ENCODE results near the gene EFHC1. TPM values are rescaled to one million over a fixed set of nuclear protein-coding genes. Genes with fewer than 3 reads are reported as not detected.

The EFHC1 gene
- total and polyA plus RNA-seq, 2 donors (not counting 1 experiment from before 2014, with no cell fraction given), result 19.4 to 34.8 TPM

DNA sequence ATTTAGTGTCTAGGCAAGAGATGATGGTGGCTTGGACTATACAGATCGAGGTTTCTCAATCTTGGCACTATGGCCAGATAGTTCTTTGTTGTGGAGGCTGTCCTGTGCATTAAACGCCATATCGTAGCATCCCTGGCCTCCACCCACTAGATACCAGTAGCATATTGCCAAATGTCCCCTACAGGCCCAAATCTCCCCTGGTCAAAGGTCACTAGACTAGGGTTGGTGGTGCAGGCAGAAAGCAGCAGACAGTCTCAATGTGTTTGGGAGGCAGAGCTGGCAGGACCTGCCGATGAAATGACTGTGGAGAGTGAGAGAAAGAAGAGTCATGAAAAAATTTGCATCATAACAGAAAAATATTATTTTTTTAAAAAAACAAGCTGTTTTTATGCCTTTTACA, 93.8 kb downstream of the EFHC1 start:
- CTCF ChIA-PET, result no interaction called here
- H3K27ac Mint-ChIP-seq, result no peak overlapping the region
- no peaks in the 10 kb centered on the region for H3K4me1 ChIP-seq (ENCODE audit: control insufficient read depth in 2 of 2, insufficient read depth in 2 of 2, low read length in 2 of 2)
- no peaks in the 10 kb centered on the region for H3K79me2 ChIP-seq (ENCODE audit: control insufficient read depth, insufficient read depth, low read length)
- no peak overlapping the region for H3K4me2 ChIP-seq (replicated peaks; ENCODE audit: low read depth, low read length, poor library complexity, severe bottlenecking)
- H3K9me3 Mint-ChIP-seq (ENCODE audit: insufficient read depth), result no peaks in the 10 kb centered on the region
- no CpG with 5 or more reads among the region's 4 CpGs for WGBS (ENCODE audit: insufficient coverage)
- no peak overlapping the region for H3K4me3 Mint-ChIP-seq
- intact Hi-C loops (cut with micrococcal nuclease), result no loop called here
- H3K4me1 Mint-ChIP-seq, result peaks cover 2% of the 10 kb centered on the region
- H3K9ac ChIP-seq (ENCODE audit: low read length), result no peak overlapping the region
- ATAC-seq (ENCODE audit: low read depth), result no peak
- no peak for TF ChIP-seq EZH2 (IDR thresholded peaks at IDR 0.05; ENCODE audit: borderline replicate concordance, insufficient read depth, low read depth, low read length, poor library complexity, severe bottlenecking)
- TF ChIP-seq, protein P1, sequence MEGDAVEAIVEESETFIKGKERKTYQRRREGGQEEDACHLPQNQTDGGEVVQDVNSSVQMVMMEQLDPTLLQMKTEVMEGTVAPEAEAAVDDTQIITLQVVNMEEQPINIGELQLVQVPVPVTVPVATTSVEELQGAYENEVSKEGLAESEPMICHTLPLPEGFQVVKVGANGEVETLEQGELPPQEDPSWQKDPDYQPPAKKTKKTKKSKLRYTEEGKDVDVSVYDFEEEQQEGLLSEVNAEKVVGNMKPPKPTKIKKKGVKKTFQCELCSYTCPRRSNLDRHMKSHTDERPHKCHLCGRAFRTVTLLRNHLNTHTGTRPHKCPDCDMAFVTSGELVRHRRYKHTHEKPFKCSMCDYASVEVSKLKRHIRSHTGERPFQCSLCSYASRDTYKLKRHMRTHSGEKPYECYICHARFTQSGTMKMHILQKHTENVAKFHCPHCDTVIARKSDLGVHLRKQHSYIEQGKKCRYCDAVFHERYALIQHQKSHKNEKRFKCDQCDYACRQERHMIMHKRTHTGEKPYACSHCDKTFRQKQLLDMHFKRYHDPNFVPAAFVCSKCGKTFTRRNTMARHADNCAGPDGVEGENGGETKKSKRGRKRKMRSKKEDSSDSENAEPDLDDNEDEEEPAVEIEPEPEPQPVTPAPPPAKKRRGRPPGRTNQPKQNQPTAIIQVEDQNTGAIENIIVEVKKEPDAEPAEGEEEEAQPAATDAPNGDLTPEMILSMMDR (IDR thresholded peaks at IDR 0.05), result no peak
- H2AFZ ChIP-seq (ENCODE audit: insufficient read depth, low read depth, low read length, poor library complexity, severe bottlenecking), result no peak overlapping the region
- no peak for DNase-seq
- POLR2A ChIA-PET, result no interaction called here
- H3K9me3 ChIP-seq (ENCODE audit: control extremely low read depth in 1 of 3, control insufficient read depth in 2 of 3, insufficient read depth in 1 of 3, low read length in 2 of 3), result no peaks in the 10 kb centered on the region
- no peak overlapping the region for H3K4me3 ChIP-seq (ENCODE audit: control extremely low read depth in 1 of 5, extremely low read depth in 1 of 5, insufficient read depth in 1 of 5, low read depth in 2 of 5, low read length in 4 of 5)
- no peak overlapping the region for H3K27ac ChIP-seq (ENCODE audit: low read length in 2 of 2)
- H3K36me3 ChIP-seq (replicated peaks in 1 of 2; ENCODE audit: control extremely low read depth in 1 of 2, control insufficient read depth in 1 of 2, extremely low read depth in 1 of 2, insufficient read depth in 2 of 2, low read length in 1 of 2), result peaks cover 0 to 55% of the 10 kb centered on the region in 2 experiments
- no peaks in the 10 kb centered on the region for H3K27me3 ChIP-seq (replicated peaks in 1 of 4; ENCODE audit: control extremely low read depth in 1 of 4, control insufficient read depth in 3 of 4, insufficient read depth in 4 of 4, low read length in 3 of 4)
- no peaks in the 10 kb centered on the region for H4K20me1 ChIP-seq (ENCODE audit: control insufficient read depth, insufficient read depth, low read length, poor library complexity, severe bottlenecking)
- no peaks in the 10 kb centered on the region for H3K27me3 Mint-ChIP-seq

DNA sequence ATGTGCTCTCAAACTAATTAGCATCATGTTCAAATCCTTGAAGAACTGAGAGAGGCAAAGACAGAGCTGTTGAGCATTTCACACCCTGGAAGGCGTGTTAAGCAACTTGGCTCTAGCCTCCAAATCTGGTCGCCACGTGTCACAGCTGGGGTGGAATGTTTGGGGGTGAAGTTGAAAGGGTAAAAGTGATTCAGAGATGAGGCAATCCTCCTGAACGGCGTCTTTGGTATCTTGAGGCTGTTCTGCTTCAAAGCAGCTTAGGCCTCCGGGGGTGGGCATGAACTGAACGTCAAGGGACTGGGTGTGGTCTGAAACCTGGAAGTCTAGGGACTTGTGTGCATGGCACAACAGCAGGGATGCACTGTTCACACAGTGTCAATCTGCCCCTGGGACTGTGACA, 94.4 kb downstream of the EFHC1 start:
- Mint-ChIP-seq H3K4me3 (no peak overlapping the region), H3K27me3 (no peaks in the 10 kb centered on the region), H3K27ac (no peak overlapping the region), H3K9me3 (ENCODE audit: insufficient read depth) (no peaks in the 10 kb centered on the region), H3K4me1 (no peaks in the 10 kb centered on the region)
- Histone ChIP-seq H3K4me2 (replicated peaks; ENCODE audit: low read depth, low read length, poor library complexity, severe bottlenecking) (no peak overlapping the region), H3K27me3 (replicated peaks in 1 of 4; ENCODE audit: control extremely low read depth in 1 of 4, control insufficient read depth in 3 of 4, insufficient read depth in 4 of 4, low read length in 3 of 4) (no peaks in the 10 kb centered on the region), H3K4me1 (ENCODE audit: control insufficient read depth in 2 of 2, insufficient read depth in 2 of 2, low read length in 2 of 2) (no peaks in the 10 kb centered on the region), H3K9ac (ENCODE audit: low read length) (no peak overlapping the region), H2AFZ (ENCODE audit: insufficient read depth, low read depth, low read length, poor library complexity, severe bottlenecking) (no peak overlapping the region), H3K9me3 (ENCODE audit: control extremely low read depth in 1 of 3, control insufficient read depth in 2 of 3, insufficient read depth in 1 of 3, low read length in 2 of 3) (no peaks in the 10 kb centered on the region), H4K20me1 (ENCODE audit: control insufficient read depth, insufficient read depth, low read length, poor library complexity, severe bottlenecking) (no peaks in the 10 kb centered on the region), H3K27ac (ENCODE audit: low read length in 2 of 2) (no peak overlapping the region), H3K4me3 (ENCODE audit: control extremely low read depth in 1 of 5, extremely low read depth in 1 of 5, insufficient read depth in 1 of 5, low read depth in 2 of 5, low read length in 4 of 5) (no peak overlapping the region), H3K36me3 (replicated peaks in 1 of 2; ENCODE audit: control extremely low read depth in 1 of 2, control insufficient read depth in 1 of 2, extremely low read depth in 1 of 2, insufficient read depth in 2 of 2, low read length in 1 of 2) (peaks cover 0 to 48% of the 10 kb centered on the region in 2 experiments), H3K79me2 (ENCODE audit: control insufficient read depth, insufficient read depth, low read length) (no peaks in the 10 kb centered on the region)
- DNase-seq (no peak), ATAC-seq (ENCODE audit: low read depth) (no peak)
- POLR2A ChIA-PET, result no interaction called here
- TF ChIP-seq, protein P1 (IDR thresholded peaks at IDR 0.05), result no peak
- TF ChIP-seq EZH2 (IDR thresholded peaks at IDR 0.05; ENCODE audit: borderline replicate concordance, insufficient read depth, low read depth, low read length, poor library complexity, severe bottlenecking), result no peak
- intact Hi-C loops (cut with micrococcal nuclease), result no loop called here
- 92% methylated on average over 7 of the region's 7 CpGs for WGBS (ENCODE audit: insufficient coverage)
- CTCF ChIA-PET, result interaction anchor here (0.9 kb wide), 1 partner anchor 16 kb away, joined by 3 read pairs; no protein-coding TSS in a partner anchor

Measured in B cell (primary cell).